Activated B cell treated with CpG ODN at 0.5 μM for 24 hours (primary cell): ENCODE data around the gene MRM3. TPM values are rescaled to one million over a fixed set of nuclear protein-coding genes. Genes with fewer than 3 reads are reported as not detected.

Source experiments
- ATAC-seq: fragments of 200-7000 bp; cut with Tn5 transposase; one replicate; pipeline ENCODE4 v1.10.0; 2021; ENCODE audit warnings: low read depth, mild to moderate bottlenecking, moderate library complexity
- CTCF ChIA-PET: fragments of 350-600 bp; sonication (Branson Sonifier 250); formaldehyde crosslinking; loops from one replicate; lab custom pipeline; 2021; ENCODE audit warnings: antibody characterized with exemption; lab: Charles Lee
- POLR2A ChIA-PET: fragments of 350-600 bp; sonication (Branson Sonifier 250); formaldehyde crosslinking; loops from one replicate; lab custom pipeline; 2021; ENCODE audit warnings: antibody characterized with exemption; lab: Charles Lee
- DNase-seq: peaks from one replicate; pipeline ENCODE4 v3.0.0; 2022
- H3K27ac Mint-ChIP-seq: one replicate; pipeline ENCODE4 v1.8.0; 2020; ENCODE audit warnings: mixed read lengths
- H3K27me3 Mint-ChIP-seq: one replicate; pipeline ENCODE4 v1.8.0; 2021; ENCODE audit warnings: mixed read lengths
- H3K36me3 Mint-ChIP-seq: one replicate; pipeline ENCODE4 v1.8.0; 2021; ENCODE audit warnings: low read depth, mixed read lengths
- H3K4me1 Mint-ChIP-seq: one replicate; pipeline ENCODE4 v1.8.0; 2021; ENCODE audit warnings: mixed read lengths
- H3K4me3 Mint-ChIP-seq: one replicate; pipeline ENCODE4 v1.8.0; 2020; ENCODE audit warnings: mild to moderate bottlenecking, mixed read lengths
- H3K9me3 Mint-ChIP-seq: one replicate; pipeline ENCODE4 v1.8.0; 2020; ENCODE audit warnings: mixed read lengths
- CTCF ChIP-seq: fragments of 200-600 bp; IDR thresholded peaks from one replicate; pipeline ENCODE4 v1.8.0; 2022; ENCODE audit warnings: antibody characterized with exemption, mild to moderate bottlenecking
- intact Hi-C: fragments of 100-400 bp; cut with micrococcal nuclease; formaldehyde crosslinking; loops from one replicate; pipeline ENCODE4 v1.15.1; 2024
- total RNA-seq: library from RNA; stranded (reverse); gene quantifications from 2 replicates; pipeline ENCODE4 v1.2.3, GENCODE V29; 2022

MRM3 gene
- total RNA-seq, 1 donor from 2014 or later, result 26.3 TPM

GRCh38 chr17:794876-795275, 12.7 kb downstream of the MRM3 start:
- intact Hi-C loops, result loop anchor here (1.0 kb wide), 4 partner anchors 186 to 261 kb away; no protein-coding TSS in a partner anchor
- Mint-ChIP-seq H3K4me3 (no peak overlapping the region), H3K36me3 (peaks cover 30% of the 10 kb centered on the region), H3K27ac (no peak overlapping the region), H3K4me1 (peaks cover 7% of the 10 kb centered on the region), H3K27me3 (no peaks in the 10 kb centered on the region), H3K9me3 (no peaks in the 10 kb centered on the region)
- CTCF ChIA-PET, result interaction anchor here (0.9 to 2.9 kb wide), 4 partner anchors 8 to 261 kb away, joined by 4 to 17 read pairs (median 8); partner anchors contain the start of gene TIMM22
- TF ChIP-seq CTCF, result no peak
- ATAC-seq (peak; percentile 58), DNase-seq (no peak)
- POLR2A ChIA-PET, result interaction anchor here (1.0 to 1.6 kb wide), 4 partner anchors 13 to 202 kb away, joined by 3 to 6 read pairs (median 4); partner anchors contain the start of genes GLOD4, MRM3 and TIMM22

GRCh38 chr17:795276-795675, 13.1 kb downstream of the MRM3 start:
- H3K27me3 Mint-ChIP-seq, result no peaks in the 10 kb centered on the region
- H3K36me3 Mint-ChIP-seq, result peaks cover 26% of the 10 kb centered on the region
- no peak for ATAC-seq
- ChIA-PET POLR2A (interaction anchor here (1.0 to 1.6 kb wide), 4 partner anchors 13 to 202 kb away, joined by 3 to 6 read pairs (median 4); partner anchors contain the start of genes GLOD4, MRM3 and TIMM22), CTCF (interaction anchor here (0.9 to 2.9 kb wide), 3 partner anchors 8 to 201 kb away, joined by 4 to 17 read pairs (median 12); partner anchors contain the start of gene TIMM22)
- no peaks in the 10 kb centered on the region for H3K9me3 Mint-ChIP-seq
- no peak overlapping the region for H3K4me3 Mint-ChIP-seq
- DNase-seq, result no peak
- intact Hi-C loops, result loop anchor here (1.0 kb wide), 1 partner anchor 201 kb away; no protein-coding TSS in a partner anchor
- no peak overlapping the region for H3K27ac Mint-ChIP-seq
- peaks cover 7% of the 10 kb centered on the region for H3K4me1 Mint-ChIP-seq
- no peak for TF ChIP-seq CTCF

DNA sequence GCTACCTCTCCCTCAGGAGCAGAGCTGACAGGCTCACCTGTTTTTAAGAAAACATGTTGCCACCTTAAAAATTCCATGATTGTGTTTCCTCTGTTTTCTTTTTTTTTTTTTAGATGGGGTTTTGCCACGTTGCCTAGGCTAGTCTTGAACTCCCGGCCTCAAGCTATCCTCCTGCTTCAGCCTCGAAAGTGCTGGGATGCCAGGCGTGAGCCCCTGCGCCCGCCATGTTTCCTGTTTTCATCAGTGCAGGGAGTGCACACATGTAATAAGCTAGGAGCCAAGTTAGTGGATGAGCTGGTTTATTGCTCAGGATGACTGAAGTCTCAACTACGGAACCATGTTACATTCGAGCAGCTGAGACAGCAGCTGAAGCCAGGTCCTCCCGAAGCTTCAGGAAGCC, 13.6 kb downstream of the MRM3 start:
- H3K4me3 Mint-ChIP-seq, result no peak overlapping the region
- no peak for DNase-seq
- TF ChIP-seq CTCF, result no peak
- H3K4me1 Mint-ChIP-seq, result peaks cover 7% of the 10 kb centered on the region
- H3K27me3 Mint-ChIP-seq, result no peaks in the 10 kb centered on the region
- H3K27ac Mint-ChIP-seq, result no peak overlapping the region
- no peak for ATAC-seq
- H3K9me3 Mint-ChIP-seq, result no peaks in the 10 kb centered on the region
- H3K36me3 Mint-ChIP-seq, result peaks cover 25% of the 10 kb centered on the region
- CTCF ChIA-PET, result interaction anchor here (0.9 to 2.9 kb wide), 3 partner anchors 9 to 201 kb away, joined by 4 to 17 read pairs (median 12); partner anchors contain the start of gene TIMM22
- intact Hi-C loops, result loop anchor here (1.0 kb wide), 1 partner anchor 201 kb away; no protein-coding TSS in a partner anchor
- POLR2A ChIA-PET, result interaction anchor here (1.0 to 1.6 kb wide), 4 partner anchors 14 to 201 kb away, joined by 3 to 6 read pairs (median 4); partner anchors contain the start of genes GLOD4, MRM3 and TIMM22

DNA sequence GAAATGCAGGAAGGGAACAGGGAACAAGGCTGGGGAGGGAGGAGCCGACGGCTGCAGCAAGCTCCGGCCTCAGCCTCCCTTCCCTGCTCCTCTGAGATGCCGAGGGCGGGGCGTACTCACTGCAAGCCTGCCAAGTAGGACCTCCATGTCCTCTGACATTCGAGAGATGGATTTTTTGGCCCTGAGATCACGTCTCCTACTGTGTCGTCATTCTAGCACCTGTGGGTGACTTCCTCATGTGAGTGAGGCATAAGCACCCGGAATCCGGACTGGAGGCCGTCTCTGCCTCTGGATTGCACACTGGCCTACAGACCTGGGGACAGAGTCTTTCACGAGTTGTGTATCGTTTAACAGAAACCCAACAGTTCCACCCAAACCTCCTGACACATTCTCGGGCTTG, 14.5 kb downstream of the MRM3 start:
- Mint-ChIP-seq H3K27me3 (no peaks in the 10 kb centered on the region), H3K4me1 (peaks cover 7% of the 10 kb centered on the region), H3K36me3 (peaks cover 17% of the 10 kb centered on the region), H3K4me3 (no peak overlapping the region), H3K9me3 (no peaks in the 10 kb centered on the region), H3K27ac (no peak overlapping the region)
- ChIA-PET POLR2A (no interaction called here), CTCF (no interaction called here)
- TF ChIP-seq CTCF, result no peak
- intact Hi-C loops, result no loop called here
- ATAC-seq, result no peak
- no peak for DNase-seq

DNA sequence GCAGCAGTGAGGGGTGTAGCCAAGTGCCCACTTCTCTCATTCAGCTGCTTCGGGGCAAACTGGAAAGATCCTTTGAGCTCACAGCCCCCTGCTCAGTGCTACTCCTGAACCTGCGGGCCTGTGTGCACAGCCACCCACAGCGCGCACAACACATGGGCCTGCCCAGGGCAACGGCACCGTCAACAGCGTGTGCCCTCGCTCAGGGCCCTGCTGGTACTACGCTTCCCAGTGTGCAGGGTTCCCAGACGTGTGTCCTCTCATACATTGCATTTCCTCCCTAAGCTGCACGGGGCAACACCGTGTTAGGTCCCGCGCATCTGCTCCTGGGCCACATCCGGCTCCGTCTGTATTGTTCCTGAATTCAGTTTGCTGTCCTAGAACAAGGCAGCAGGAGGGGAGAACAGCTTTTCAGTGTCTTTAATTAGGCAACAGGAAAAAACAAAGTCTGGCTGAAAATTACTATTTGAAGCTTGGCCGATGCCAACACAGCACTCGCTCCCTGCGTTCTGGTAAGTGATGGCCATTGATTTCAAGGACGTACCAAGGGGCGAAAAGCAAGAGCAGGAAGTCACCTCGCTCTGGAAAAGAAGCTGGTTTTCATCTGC, 15.2 kb downstream of the MRM3 start:
- DNase-seq, result no peak
- no peaks in the 10 kb centered on the region for H3K27me3 Mint-ChIP-seq
- no peak for TF ChIP-seq CTCF
- intact Hi-C loops, result no loop called here
- H3K9me3 Mint-ChIP-seq, result no peaks in the 10 kb centered on the region
- H3K4me3 Mint-ChIP-seq, result no peak overlapping the region
- POLR2A ChIA-PET, result no interaction called here
- H3K4me1 Mint-ChIP-seq, result peaks cover 7% of the 10 kb centered on the region
- CTCF ChIA-PET, result no interaction called here
- ATAC-seq, result no peak
- H3K36me3 Mint-ChIP-seq, result peaks cover 10% of the 10 kb centered on the region
- H3K27ac Mint-ChIP-seq, result no peak overlapping the region
